ENCODE data around the gene MYOC. TPM values are rescaled to one million over a fixed set of nuclear protein-coding genes. Genes with fewer than 3 reads are reported as not detected.
"Not testable (repeated sequence)": the region's sequence is repeated elsewhere in the genome, so short reads cannot be mapped to it uniquely, and the experiment has no call there.

Gene MYOC
- polyA plus RNA-seq, 1 of the 3 experiments (the other 2 are of a cell fraction): not detected

- Histone ChIP-seq H2AFZ (ENCODE audit: low read depth) (no peak overlapping the region), H3K9me2 (no peaks in the 10 kb centered on the region), H3K27ac (ENCODE audit: low read depth in 2 of 2, low read length in 1 of 2) (no peak overlapping the region), H3K4me2 (no peak overlapping the region), H3K27me3 (ENCODE audit: insufficient read depth) (no peaks in the 10 kb centered on the region), H4K20me1 (ENCODE audit: insufficient read depth) (no peaks in the 10 kb centered on the region), H3K4me3 (ENCODE audit: low read depth in 2 of 2, low read length in 1 of 2) (no peak overlapping the region), H3K9ac (no peak overlapping the region), H3F3A (replicated peaks; ENCODE audit: insufficient read depth) (no peaks in the 10 kb centered on the region), H3K9me3 (no peaks in the 10 kb centered on the region), H3K79me2 (ENCODE audit: insufficient read depth) (no peaks in the 10 kb centered on the region), H3K36me3 (replicated peaks in 1 of 2; ENCODE audit: control insufficient read depth in 1 of 2, insufficient read depth in 2 of 2, low read length in 1 of 2) (no peaks in the 10 kb centered on the region), H3K4me1 (ENCODE audit: control insufficient read depth in 1 of 2, insufficient read depth in 2 of 2, low read depth in 1 of 2, low read length in 1 of 2) (no peaks in the 10 kb centered on the region)
- POLR2A ChIA-PET: no interaction called here
- 94% methylated on average over 2 of the region's 2 CpGs for WGBS (ENCODE audit: low lambda C conversion rate)
- no peak for DNase-seq
- TF ChIP-seq YY1 (IDR thresholded peaks at IDR 0.05; ENCODE audit: low read depth) (no peak), RFX5 (IDR thresholded peaks at IDR 0.05; ENCODE audit: low read length) (no peak), RAD21 (IDR thresholded peaks at IDR 0.05; ENCODE audit: low read length) (no peak), IRF3 (IDR thresholded peaks at IDR 0.05; ENCODE audit: low read depth, low read length) (no peak)
- CTCF ChIA-PET: no interaction called here
These were observed 42.1 kb downstream of the MYOC start for GRCh38 chr1:171610385-171610784.

- H4K20me1 ChIP-seq (ENCODE audit: insufficient read depth): no peaks in the 10 kb centered on the region
- no peak overlapping the region for H2AFZ ChIP-seq (ENCODE audit: low read depth)
- CTCF ChIA-PET: interaction anchor here (1.2 kb wide), 1 partner anchor 38 kb away, joined by 5 read pairs; no protein-coding TSS in a partner anchor
- no peaks in the 10 kb centered on the region for H3K4me1 ChIP-seq (ENCODE audit: control insufficient read depth in 1 of 2, insufficient read depth in 2 of 2, low read depth in 1 of 2, low read length in 1 of 2)
- H3F3A ChIP-seq (replicated peaks; ENCODE audit: insufficient read depth): no peaks in the 10 kb centered on the region
- TF ChIP-seq EZH2phosphoT487 (IDR thresholded peaks at IDR 0.05; ENCODE audit: borderline replicate concordance, low read depth) (no peak), USF2 (IDR thresholded peaks at IDR 0.05; ENCODE audit: borderline replicate concordance, low read depth, low read length) (no peak), REST (IDR thresholded peaks at IDR 0.05; ENCODE audit: low read depth, low read length) (no peak), TCF12 (IDR thresholded peaks at IDR 0.05) (no peak), ELF1 (IDR thresholded peaks at IDR 0.05) (no peak), TAF1 (IDR thresholded peaks at IDR 0.05; ENCODE audit: borderline replicate concordance, low read depth, low read length) (no peak), FOXM1 (IDR thresholded peaks at IDR 0.05; ENCODE audit: low read depth) (no peak), TEAD4 (IDR thresholded peaks at IDR 0.05; ENCODE audit: borderline replicate concordance, insufficient read depth) (no peak)
- no peak overlapping the region for H3K4me3 ChIP-seq (ENCODE audit: low read depth in 2 of 2, low read length in 1 of 2)
- 84% methylated on average over 10 of the region's 10 CpGs for WGBS (ENCODE audit: low lambda C conversion rate)
- DNase-seq: no peak
- H3K9me3 ChIP-seq: no peaks in the 10 kb centered on the region
- H3K27me3 ChIP-seq (ENCODE audit: insufficient read depth): no peaks in the 10 kb centered on the region
- no peaks in the 10 kb centered on the region for H3K79me2 ChIP-seq (ENCODE audit: insufficient read depth)
- POLR2A ChIA-PET: no interaction called here
- no peaks in the 10 kb centered on the region for H3K36me3 ChIP-seq (replicated peaks in 1 of 2; ENCODE audit: control insufficient read depth in 1 of 2, insufficient read depth in 2 of 2, low read length in 1 of 2)
- no peak overlapping the region for H3K27ac ChIP-seq (ENCODE audit: low read depth in 2 of 2, low read length in 1 of 2)
- H3K9me2 ChIP-seq: no peaks in the 10 kb centered on the region
- H3K9ac ChIP-seq: no peak overlapping the region
- no peak overlapping the region for H3K4me2 ChIP-seq
These were observed 46.0 kb downstream of the MYOC start for GRCh38 chr1:171606402-171606941.

GRCh38 chr1:171603042-171603441 is 49.4 kb downstream of the MYOC start:
- H3K27me3 ChIP-seq (ENCODE audit: insufficient read depth); H3K36me3 ChIP-seq (replicated peaks in 1 of 2; ENCODE audit: control insufficient read depth in 1 of 2, insufficient read depth in 2 of 2, low read length in 1 of 2); H3K4me3 ChIP-seq (ENCODE audit: low read depth in 2 of 2, low read length in 1 of 2); H4K20me1 ChIP-seq (ENCODE audit: insufficient read depth); H3F3A ChIP-seq (replicated peaks; ENCODE audit: insufficient read depth); H3K9me2 ChIP-seq; H3K27ac ChIP-seq (ENCODE audit: low read depth in 2 of 2, low read length in 1 of 2); H2AFZ ChIP-seq (ENCODE audit: low read depth); H3K4me2 ChIP-seq; H3K9ac ChIP-seq; POLR2A ChIA-PET; CTCF ChIA-PET; H3K79me2 ChIP-seq (ENCODE audit: insufficient read depth); DNase-seq; H3K9me3 ChIP-seq; H3K4me1 ChIP-seq (ENCODE audit: control insufficient read depth in 1 of 2, insufficient read depth in 2 of 2, low read depth in 1 of 2, low read length in 1 of 2): not testable (repeated sequence)
- 84% methylated on average over 6 of the region's 6 CpGs for WGBS (ENCODE audit: low lambda C conversion rate)
